Stimulated activated CD8-positive, alpha-beta memory T cell treated with anti-CD3 and anti-CD28 coated beads, Interleukin-7, amount 100 ng/mL, for 24 hours (primary cell): ENCODE results near the gene LRRC45.
A peak's percentile ranks its signal among the peaks of the same experiment; 100 is the strongest.

Source experiments
- DNase-seq: peaks from one replicate; pipeline ENCODE4 v3.0.0-alpha.2; 2020; ENCODE audit warnings: low read depth

The LRRC45 gene

DNA sequence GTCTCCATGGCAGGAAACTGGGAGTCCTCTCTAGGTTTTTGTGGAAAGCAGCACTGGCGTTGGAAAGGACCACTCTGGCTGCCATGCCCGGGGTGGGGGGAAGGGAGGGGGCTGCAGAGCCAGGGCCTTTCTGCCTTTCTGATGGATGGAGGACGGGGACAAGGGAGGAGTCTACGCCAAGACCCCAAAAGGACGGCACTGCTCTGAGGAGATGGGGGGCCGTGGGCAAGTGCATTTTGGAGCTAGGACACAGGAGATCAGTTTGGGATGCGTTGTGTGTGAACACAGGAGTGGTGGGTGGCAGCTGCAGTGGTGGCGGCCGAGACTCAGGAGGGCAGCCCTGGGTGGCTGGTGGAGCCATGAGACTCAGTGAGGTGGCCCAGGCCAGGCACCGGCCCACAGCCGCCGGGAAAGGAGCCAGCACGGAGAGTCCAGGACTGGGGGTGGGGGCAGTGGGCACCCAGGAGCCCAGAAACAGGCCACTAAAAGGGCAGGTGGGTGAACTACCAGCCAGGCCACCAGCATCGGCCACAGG lies 2.5 kb upstream of the LRRC45 start:
- no peak for DNase-seq

DNA sequence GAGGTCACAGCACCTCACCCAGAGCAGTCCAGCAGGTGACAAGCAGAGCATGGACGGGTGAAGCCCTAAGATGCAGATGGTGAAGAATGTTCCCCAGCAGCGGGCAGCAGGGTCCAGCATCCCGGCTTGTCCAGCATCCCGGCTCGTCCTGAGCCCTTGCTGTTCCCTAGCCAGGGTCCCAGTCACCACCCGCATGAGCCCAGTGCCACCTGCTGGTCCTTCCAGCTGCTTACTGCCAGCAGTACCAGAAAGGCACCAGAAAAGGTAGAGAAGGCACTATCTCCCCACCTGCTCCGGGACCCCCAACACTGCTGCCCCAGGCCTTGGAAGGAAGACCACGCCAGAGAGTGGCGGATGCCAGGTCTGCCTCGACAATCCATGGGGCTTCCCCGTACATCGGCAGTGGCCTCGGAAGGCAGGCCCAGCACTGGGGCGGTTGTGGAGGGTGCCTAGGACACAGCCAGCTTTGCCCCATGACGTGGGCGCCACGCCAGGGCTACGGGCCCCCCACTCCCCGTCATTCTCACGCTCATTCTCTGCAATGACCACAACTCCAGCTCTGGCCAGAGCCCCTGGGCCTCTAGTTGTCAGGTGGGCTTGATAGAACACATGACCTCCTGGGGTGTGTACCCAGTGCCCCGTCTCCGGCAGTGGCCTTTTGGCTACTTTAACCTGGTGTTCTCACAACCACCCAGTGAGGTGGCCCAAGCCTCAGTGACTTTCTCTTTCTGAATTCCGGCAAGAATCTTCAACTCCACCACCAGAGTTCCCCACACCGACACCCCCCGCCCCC lies 1.8 kb upstream of the LRRC45 start:
- no peak for DNase-seq

DNA sequence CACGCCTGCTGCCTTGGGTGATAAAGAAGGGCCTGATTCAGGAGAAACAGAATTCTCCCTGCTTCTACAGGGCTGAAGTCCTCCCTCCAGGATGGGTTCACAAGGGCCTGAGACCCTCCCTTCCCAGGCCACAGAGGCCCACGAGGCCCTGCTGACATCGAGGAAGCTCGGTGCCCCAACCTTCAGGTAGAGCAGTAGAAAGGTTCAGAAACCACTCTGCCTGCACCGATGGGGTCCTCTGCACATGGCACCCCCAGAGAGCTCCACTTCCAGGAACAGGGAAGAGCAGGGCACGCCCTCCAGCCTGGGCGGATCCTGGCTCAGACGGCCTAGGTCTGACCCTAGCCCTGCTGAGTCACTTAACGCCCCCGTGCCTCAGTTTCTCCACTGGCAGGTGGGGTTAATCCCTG lies 1.2 kb upstream of the LRRC45 start:
- DNase-seq = no peak

DNA sequence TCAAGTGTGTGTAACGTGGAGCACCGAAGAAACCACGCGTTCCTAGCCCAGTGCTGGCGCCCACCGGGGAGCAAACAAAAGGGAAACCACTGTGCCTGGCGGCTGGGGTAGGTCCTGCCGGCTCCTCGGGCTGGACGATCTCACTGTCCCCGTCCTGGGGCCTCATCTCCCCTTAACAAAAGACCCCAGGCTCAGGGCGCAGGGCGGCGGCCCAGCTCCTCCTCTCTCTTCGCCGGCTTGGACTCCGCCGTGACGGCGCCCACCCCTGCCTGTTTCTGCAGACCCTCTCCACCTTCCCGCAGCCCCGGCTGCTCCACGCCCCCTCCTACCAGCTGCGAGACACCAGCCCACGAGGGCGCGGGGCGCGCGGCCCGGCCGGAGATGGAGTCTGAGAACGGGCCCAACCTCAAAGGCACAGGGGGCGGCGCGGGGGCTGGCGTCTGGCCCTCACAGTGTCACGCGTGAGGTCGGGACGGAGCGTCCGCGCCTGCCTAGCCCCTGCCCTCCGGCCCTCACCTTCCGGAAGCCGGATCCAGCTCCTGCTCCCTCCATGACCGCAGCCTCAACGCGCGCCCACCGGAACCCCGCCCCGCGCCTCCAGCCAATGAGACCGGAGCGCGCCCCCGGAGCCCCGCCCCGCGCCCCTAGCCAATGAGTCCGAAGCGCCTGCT lies 660 bp upstream of the LRRC45 start, which contains the start of gene CENPX:
CENPX (minus strand) TSS at position 569 of the 671 bp plus-strand sequence; CDS start at position 552, 17 bp downstream.
- DNase-seq = no peak

DNA sequence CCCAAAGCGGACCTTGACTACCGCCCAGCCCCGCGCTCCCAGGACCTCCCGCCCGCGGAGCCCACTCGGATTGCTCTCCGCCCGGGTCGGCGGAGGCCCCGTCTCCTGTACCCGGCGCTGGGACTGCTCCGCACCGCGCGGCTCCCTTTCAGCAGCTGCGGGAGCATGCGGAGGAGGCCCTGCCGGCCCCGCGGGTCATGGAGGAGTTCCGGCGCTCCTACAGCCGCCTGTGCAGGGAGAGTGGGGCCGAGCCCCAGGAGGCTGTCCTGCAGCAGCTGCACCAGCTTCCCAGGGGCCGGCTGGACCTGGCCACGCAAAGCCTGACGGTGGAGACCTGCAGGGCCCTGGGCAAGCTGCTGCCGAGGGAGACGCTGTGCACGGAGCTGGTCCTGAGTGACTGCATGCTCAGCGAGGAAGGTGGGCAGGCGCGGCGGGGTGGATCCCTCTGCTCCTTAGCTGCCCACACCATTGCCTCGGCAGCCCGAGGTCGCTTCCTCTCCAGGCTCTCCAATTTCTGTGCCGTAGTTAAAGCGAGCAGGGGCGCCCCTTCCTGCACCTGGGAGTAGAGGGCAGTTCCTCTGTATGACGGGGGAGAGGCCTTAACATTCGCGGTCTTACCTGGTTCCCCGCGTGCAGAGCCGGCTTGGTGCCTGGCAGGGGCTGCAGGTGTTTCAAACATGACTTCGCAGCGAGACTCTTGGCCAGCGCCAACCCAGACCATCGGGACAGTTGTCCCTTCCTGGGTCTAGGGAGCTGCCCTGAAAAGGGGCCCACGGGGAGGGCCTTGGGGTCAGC lies 539 bp downstream of the LRRC45 start:
- DNase-seq = no peak

DNA sequence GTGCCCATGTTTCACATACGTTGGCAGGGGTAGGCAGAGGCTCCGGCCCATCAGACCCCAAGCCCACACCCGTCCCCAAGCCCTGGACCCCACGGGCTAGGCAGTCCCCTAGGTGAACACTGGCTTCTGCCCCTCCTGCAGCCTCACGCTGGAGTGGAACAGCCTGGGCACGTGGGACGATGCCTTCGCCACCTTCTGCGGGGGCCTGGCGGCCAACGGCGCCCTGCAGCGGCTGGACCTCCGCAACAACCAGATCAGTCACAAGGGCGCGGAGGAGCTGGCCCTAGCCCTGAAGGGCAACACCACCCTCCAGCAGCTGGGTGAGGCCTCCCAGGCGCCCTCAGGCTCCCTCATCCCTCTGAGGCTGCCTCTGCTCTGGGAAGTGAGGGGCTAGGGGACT lies 1.8 kb downstream of the LRRC45 start:
- DNase-seq = no peak

DNA sequence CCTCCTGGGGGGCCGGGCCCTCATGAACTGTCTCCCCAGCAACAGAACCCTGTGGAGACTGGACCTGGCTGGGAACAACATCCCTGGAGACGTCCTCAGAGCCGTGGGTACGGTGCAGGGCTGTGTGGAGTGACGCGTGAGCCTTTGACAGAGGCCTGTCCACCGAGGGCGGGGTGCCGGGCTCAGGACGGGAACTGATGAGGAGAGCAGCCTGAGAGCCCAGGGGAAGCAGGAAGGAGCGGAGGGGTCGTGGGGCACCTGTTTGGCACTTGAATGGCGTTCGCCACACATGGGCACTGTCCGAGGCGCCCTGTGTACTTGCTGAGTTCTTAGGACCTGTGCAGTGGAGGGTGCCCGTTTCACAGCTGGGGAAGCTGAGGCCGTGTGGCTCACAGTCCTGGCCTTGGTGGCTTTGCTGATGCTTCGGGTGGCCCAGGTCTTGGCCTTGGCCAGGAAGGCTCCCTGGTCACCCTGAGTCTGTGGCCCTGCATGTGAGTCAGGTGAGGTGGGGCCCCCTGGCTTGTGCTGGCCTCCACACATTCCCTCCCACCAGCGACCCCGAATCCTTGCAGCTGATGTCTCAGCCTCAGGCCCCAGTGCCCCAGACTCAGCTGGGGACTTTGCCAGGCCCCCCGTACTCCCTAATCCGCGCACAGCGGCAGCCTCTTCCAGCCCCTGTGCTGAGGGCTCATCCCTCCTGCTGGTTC lies 2.4 kb downstream of the LRRC45 start:
- no peak for DNase-seq

DNA sequence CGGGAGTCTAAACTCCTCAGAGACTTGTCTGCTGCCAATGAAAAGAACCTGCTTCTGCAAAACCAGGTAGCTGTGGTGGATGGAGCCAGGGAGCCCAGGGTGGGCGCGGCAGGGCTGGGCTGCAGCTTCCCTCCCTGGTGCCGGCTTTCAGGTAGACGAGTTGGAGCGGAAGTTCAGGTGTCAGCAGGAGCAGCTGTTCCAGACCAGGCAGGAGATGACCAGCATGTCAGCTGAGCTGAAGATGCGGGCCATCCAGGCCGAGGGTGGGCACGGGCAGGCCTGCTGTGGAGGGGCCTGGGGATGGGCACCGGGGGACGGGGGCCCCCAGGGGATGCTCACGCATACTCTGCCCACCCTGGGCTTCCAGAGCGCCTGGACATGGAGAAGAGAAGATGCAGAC lies 5.1 kb downstream of the LRRC45 start:
- no peak for DNase-seq

DNA sequence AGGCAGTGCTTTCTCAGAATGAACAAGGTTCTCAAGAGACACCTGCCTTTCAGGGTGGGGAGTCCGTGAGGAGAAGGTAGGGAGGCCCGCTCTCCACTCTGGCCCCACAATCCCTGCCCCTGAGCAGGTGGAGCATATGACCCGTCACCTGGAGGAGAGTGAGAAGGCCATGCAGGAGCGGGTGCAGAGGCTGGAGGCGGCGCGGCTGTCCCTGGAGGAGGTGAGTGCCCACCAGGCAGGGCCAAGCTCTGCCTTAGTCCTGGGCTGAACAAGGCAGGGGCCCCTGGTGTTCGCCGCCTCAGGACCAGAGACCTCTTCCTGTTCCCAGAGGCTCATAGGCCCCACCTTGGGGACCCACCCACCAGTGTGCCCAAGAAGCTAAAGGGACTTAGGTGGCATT lies 5.9 kb downstream of the LRRC45 start:
- no peak for DNase-seq

DNA sequence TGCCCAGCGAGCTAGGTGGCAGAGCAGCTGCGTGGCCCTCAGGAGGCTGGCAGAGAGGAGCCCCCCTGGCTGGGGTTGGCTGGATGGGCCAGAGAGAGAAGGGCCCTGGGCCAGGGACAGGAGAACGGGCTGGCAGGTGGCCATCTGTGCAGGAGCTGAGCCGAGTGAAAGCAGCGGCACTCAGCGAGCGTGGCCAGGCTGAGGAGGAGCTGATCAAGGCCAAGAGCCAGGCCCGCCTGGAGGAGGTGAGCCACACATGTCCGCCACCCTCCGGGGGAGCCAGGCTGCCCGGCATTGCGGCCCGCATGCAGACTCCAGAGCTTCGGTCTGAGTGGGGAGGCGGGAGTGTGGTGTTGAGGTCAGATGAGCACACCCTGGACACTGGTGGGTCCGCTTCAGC lies 6.3 kb downstream of the LRRC45 start:
- no peak for DNase-seq

DNA sequence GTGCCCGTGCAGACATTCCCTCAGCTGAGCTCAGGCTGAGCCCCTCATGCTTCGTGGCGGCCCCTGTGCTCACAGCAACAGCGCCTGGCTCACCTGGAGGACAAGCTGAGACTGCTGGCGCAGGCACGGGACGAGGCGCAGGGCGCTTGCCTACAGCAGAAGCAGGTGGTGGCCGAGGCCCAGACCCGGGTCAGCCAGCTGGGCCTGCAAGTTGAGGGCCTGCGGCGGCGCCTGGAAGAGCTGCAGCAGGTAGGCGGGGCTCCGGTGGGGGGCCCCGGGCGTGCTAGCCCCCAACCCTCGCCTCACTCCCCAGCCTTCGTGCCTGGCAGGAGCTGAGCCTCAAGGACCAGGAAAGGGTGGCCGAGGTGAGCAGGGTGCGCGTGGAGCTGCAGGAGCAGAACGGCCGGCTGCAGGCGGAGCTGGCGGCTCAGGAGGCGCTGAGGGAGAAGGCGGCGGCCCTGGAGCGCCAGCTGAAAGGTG lies 6.9 kb downstream of the LRRC45 start:
- DNase-seq = no peak

DNA sequence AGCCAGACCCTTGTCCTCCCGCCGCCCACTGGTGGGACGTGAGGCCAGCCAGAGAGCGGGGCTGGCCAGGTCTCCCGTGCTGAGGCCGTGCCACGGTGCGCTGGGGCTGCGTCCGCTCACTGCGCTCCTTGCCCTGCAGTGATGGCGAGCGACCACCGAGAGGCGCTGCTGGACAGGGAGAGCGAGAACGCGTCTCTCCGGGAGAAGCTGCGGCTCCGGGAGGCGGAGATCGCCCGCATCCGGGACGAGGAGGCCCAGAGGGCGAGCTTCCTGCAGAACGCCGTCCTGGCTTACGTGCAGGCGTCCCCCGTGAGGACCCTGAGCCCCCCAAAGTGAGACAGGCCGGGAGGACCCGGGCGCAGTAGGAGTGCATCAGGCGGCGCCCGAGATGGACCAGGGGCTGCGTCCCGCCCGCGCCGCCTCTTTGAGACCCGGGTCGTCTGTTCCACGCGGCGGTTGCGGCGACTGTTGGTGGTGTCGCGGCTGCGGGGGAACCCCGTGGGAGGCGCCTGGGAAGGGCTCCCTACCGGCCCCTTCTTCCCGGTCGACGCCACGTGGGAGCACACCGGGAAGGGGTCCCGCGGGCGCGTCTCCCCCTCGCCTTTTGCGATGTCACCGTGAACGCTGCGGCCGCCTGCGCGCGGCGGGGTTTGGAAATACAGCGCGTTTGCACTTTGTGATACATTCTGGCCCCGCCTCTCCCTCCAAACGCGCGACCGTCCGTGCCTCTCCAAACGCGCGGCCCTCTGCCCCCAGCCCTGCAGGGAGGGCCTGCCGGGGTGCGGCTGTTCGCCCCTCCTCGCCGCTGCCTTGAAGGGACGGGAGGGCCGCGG lies 7.6 kb downstream of the LRRC45 start:
- DNase-seq = peak; percentile 61

DNA sequence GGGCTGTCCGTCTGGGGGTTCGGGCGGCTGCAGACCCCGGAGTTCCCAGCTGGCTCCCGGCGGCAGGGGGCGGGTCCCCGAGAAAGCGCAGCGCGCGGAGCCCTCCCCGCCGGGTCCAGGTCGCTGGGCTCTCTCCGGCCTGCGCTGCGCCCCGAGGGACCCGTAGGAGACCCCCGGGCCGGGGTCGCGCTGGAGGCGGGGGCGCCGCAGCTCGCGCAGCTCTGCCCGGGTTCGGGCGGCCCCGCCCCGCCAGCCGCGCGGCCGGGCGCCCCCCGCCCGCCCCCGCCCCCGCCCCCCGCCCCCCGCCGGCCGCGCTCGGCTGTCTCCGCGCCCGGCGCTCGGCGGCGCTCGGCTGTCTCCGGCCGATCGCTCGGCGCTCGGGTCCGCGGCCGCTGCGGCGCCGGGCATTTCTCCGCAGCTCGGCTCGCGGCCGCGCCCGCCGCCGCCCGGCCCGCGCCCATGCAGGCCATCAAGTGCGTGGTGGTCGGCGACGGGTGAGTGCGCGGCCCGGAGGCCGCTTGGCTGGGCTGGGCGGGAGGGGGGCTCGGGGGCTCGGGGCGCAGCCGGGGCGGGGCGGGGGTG lies 8.3 kb downstream of the LRRC45 start, which contains the start of gene RAC3:
RAC3 (plus strand) TSS at position 376 of the 582 bp plus-strand sequence; CDS start at position 460, 84 bp downstream.
- no peak for DNase-seq

DNA sequence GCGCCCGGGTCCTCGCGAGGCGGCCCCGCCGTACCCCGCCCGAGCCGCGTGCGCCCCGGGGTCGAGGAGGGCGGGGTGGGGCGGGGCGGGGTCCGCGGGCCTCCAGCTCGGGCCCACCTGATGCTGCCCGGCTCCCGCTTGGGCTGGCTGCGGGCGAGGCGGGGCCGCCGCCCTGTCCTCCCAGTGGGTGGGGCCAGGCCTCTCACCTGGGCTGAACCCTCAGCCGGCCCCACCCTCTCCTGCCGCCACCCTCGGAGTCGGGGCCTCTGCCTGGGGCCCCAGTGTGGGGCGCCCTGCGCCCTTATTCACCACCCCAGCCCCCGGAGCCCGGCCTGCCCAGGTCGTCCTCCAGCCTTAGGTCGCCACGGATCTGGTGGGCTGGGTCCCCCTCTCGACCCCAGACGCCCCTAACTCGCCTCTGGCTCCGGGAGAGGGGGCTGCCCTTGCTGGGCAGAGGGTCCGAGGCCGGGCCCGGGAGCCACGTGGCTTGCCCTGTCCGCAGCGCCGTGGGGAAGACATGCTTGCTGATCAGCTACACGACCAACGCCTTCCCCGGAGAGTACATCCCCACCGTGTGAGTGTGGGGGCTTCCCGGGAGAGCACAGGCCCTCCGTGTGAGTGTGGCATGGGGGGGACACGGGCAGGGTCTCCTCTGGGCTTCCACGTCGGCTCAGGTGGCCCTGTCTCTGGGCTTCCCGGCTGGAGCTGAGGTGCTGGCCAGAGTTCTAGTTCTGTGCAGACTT lies 9.0 kb downstream of the LRRC45 start:
- no peak for DNase-seq

DNA sequence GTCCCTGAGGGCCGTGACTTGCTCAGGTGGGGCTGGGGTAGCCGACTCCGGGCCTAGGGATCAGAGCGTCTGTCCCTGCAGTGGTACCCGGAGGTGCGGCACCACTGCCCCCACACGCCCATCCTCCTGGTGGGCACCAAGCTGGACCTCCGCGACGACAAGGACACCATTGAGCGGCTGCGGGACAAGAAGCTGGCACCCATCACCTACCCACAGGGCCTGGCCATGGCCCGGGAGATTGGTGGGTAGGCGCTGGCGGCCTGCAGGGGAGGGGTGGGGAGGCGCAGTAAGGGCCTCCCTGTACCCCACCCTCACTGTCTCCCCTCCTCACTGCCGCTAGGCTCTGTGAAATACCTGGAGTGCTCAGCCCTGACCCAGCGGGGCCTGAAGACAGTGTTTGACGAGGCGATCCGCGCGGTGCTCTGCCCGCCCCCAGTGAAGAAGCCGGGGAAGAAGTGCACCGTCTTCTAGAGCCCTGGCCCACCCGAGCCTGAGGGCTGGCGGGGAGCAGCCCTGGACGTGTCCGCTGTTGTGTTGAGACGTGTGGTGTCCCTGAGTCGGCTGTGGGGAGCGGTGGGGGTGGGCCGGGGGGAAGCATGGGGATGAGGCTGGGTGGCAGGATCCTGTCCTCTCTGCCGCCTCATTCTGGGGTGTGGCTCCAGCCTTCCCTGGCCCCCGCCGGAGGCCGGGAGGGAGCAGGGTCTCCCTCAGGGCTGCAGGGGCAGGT lies 10.4 kb downstream of the LRRC45 start:
- DNase-seq = no peak

DNA sequence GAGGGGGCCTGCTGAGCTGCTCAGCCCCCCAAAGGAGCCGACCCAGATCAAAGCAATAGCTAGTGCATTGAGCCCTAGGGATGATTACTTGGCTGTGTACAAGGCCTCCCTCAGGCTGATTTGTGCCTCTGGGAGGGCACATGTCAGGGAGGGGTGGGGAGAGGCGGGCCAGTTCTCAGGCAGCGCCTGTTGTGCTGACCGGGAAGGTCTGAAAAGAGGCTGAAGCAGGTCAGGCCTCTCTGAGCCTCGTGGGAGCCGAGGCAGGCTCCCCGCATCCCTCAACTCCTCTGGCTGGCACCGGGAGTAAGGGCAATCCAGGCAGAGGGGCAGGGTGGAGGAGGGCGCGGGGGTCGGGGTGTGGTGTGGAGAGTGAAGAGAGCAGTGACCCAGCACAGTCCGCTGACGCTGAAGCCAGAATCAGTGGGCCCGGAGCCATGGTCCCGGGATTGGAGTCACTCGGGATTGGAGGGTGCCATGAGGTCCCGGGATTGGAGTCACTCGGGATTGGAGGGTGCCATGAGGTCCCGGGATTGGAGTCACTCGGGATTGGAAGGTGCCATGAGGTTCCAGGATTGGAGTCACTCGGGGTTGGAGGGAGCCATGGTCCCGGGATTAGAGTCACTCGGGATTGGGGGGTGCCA lies 11.4 kb downstream of the LRRC45 start:
- no peak for DNase-seq

DNA sequence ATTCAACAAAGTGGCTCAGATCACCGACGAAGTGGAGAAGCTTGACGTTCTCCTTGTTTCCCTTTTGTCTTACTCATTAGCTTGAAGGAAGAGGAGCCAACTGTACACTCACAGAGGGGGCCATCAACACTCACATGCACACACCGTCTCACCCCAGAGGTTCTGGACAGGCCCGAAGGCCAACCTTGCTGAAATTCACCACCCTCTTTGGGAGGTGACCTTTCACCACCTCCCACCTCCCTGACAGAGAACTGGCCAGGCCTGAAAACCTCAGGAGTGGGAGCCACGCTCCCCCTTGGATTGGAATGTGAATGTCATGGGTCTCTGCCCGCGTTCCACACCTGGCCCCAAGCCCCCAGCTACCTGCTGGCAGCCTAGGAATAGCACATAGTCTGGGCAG lies 12.4 kb downstream of the LRRC45 start:
- no peak for DNase-seq

DNA sequence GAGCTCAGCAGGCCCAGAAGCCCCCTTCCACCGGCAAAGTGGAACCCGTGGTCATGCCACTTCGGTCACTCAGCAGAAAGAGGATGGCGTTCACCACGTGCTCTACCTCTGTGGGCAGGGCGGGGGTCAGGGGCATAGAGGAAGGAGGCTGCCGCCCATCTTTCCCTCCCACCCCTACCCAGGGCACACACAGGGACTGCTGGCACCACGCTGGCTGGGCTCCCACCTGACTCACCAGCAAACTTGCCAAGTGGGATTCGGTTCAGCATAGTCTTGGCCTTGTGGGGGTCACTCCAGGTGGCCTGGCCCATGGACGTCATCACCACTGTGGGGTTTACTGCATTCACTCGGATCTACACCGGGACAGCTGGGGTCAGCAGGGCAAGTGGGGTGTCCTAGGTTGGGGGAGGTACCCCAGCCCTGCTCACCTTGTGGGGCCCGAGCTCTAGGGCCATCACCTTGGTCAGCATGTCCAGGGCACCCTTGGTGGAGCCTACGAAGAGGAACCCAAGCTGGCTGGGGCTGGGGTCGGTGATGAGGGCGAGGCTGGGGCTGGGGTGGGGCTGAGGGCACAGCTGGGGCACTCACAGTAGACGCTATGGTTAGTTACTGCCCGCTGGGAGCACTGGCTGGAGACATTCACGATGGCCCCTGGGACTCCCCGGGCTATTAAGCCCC lies 13.0 kb downstream of the LRRC45 start:
- no peak for DNase-seq
